Stimulated activated memory B cell treated with anti-CD40 and anti-IgM and Interleukin-4, amounts not matched to agents 10 μg/mL and 1 μg/mL and 100 μg/mL, for 72 hours (primary cell): ENCODE measurements around the gene OR51V1.

Source experiments
- ATAC-seq: fragments of 150-1000 bp; cut with Tn5 transposase; 2 replicates; pipeline ENCODE4 v1.10.0; 2021
- H3K27ac Mint-ChIP-seq: one replicate; pipeline ENCODE4 v1.8.0; 2022; ENCODE audit warnings: mild to moderate bottlenecking, mixed read lengths
- H3K27me3 Mint-ChIP-seq: one replicate; pipeline ENCODE4 v1.8.0; 2022; ENCODE audit warnings: mixed read lengths
- H3K36me3 Mint-ChIP-seq: one replicate; pipeline ENCODE4 v1.8.0; 2022; ENCODE audit warnings: mixed read lengths
- H3K4me1 Mint-ChIP-seq: one replicate; pipeline ENCODE4 v1.8.0; 2022; ENCODE audit warnings: mixed read lengths
- H3K4me3 Mint-ChIP-seq: one replicate; pipeline ENCODE4 v1.8.0; 2022; ENCODE audit warnings: mild to moderate bottlenecking, moderate library complexity, mixed read lengths
- H3K9me3 Mint-ChIP-seq: one replicate; pipeline ENCODE4 v1.8.0; 2022; ENCODE audit warnings: mixed read lengths

The OR51V1 gene

GRCh38 chr11:5235364-5236095 is 35.0 kb upstream of the OR51V1 start:
- ATAC-seq: no peak
- no peaks in the 10 kb centered on the region for H3K36me3 Mint-ChIP-seq
- no peak overlapping the region for H3K4me3 Mint-ChIP-seq
- peaks cover 12% of the 10 kb centered on the region for H3K27me3 Mint-ChIP-seq
- H3K4me1 Mint-ChIP-seq: peaks cover 7% of the 10 kb centered on the region
- no peaks in the 10 kb centered on the region for H3K9me3 Mint-ChIP-seq
- no peak overlapping the region for H3K27ac Mint-ChIP-seq

GRCh38 chr11:5234381-5234834 is 33.9 kb upstream of the OR51V1 start, which contains the start of gene HBD:
HBD (minus strand) TSS chr11:5234483; CDS start chr11:5234433, 50 bp downstream.
- Mint-ChIP-seq H3K9me3 (no peaks in the 10 kb centered on the region), H3K36me3 (no peaks in the 10 kb centered on the region), H3K4me1 (peaks cover 7% of the 10 kb centered on the region), H3K27ac (no peak within 1 kb of the TSS), H3K4me3 (no peak within 1 kb of the TSS), H3K27me3 (peaks cover 12% of the 10 kb centered on the region)
- no peak for ATAC-seq

GRCh38 chr11:5233307-5233706 is 32.8 kb upstream of the OR51V1 start:
- peaks cover 12% of the 10 kb centered on the region for H3K27me3 Mint-ChIP-seq
- H3K4me3 Mint-ChIP-seq: no peak overlapping the region
- H3K4me1 Mint-ChIP-seq: peaks cover 7% of the 10 kb centered on the region
- no peak for ATAC-seq
- no peak overlapping the region for H3K27ac Mint-ChIP-seq
- no peaks in the 10 kb centered on the region for H3K36me3 Mint-ChIP-seq
- no peaks in the 10 kb centered on the region for H3K9me3 Mint-ChIP-seq

- Mint-ChIP-seq H3K9me3 (no peaks in the 10 kb centered on the region), H3K27ac (no peak overlapping the region), H3K4me1 (peaks cover 7% of the 10 kb centered on the region), H3K4me3 (no peak overlapping the region), H3K27me3 (peaks cover 12% of the 10 kb centered on the region), H3K36me3 (no peaks in the 10 kb centered on the region)
- no peak for ATAC-seq
Measured at GRCh38 chr11:5232821-5233220, 32.3 kb upstream of the OR51V1 start.

- no peak overlapping the region for H3K4me3 Mint-ChIP-seq
- no peak for ATAC-seq
- no peaks in the 10 kb centered on the region for H3K9me3 Mint-ChIP-seq
- peaks cover 12% of the 10 kb centered on the region for H3K27me3 Mint-ChIP-seq
- H3K36me3 Mint-ChIP-seq: no peaks in the 10 kb centered on the region
- peaks cover 7% of the 10 kb centered on the region for H3K4me1 Mint-ChIP-seq
- no peak overlapping the region for H3K27ac Mint-ChIP-seq
Measured at GRCh38 chr11:5232176-5232575, 31.7 kb upstream of the OR51V1 start.

- H3K4me3 Mint-ChIP-seq: no peak overlapping the region
- H3K27me3 Mint-ChIP-seq: peaks cover 12% of the 10 kb centered on the region
- no peaks in the 10 kb centered on the region for H3K9me3 Mint-ChIP-seq
- no peak for ATAC-seq
- peaks cover 7% of the 10 kb centered on the region for H3K4me1 Mint-ChIP-seq
- no peak overlapping the region for H3K27ac Mint-ChIP-seq
- H3K36me3 Mint-ChIP-seq: no peaks in the 10 kb centered on the region
Measured at GRCh38 chr11:5231111-5231510, 30.6 kb upstream of the OR51V1 start.

- no peak for ATAC-seq
- H3K27me3 Mint-ChIP-seq: peaks cover 5% of the 10 kb centered on the region
- no peak overlapping the region for H3K27ac Mint-ChIP-seq
- no peaks in the 10 kb centered on the region for H3K36me3 Mint-ChIP-seq
- no peak overlapping the region for H3K4me3 Mint-ChIP-seq
- H3K4me1 Mint-ChIP-seq: peaks cover 7% of the 10 kb centered on the region
- H3K9me3 Mint-ChIP-seq: no peaks in the 10 kb centered on the region
Measured at GRCh38 chr11:5230266-5230665, 29.8 kb upstream of the OR51V1 start.

GRCh38 chr11:5229796-5230195 is 29.3 kb upstream of the OR51V1 start:
- H3K9me3 Mint-ChIP-seq: no peaks in the 10 kb centered on the region
- peaks cover 7% of the 10 kb centered on the region for H3K4me1 Mint-ChIP-seq
- no peak overlapping the region for H3K27ac Mint-ChIP-seq
- no peaks in the 10 kb centered on the region for H3K36me3 Mint-ChIP-seq
- no peak overlapping the region for H3K4me3 Mint-ChIP-seq
- ATAC-seq: no peak
- peaks cover under 1% of the 10 kb centered on the region for H3K27me3 Mint-ChIP-seq

- no peak overlapping the region for H3K4me3 Mint-ChIP-seq
- H3K9me3 Mint-ChIP-seq: no peaks in the 10 kb centered on the region
- no peaks in the 10 kb centered on the region for H3K27me3 Mint-ChIP-seq
- no peak overlapping the region for H3K27ac Mint-ChIP-seq
- no peaks in the 10 kb centered on the region for H3K36me3 Mint-ChIP-seq
- ATAC-seq: no peak
- H3K4me1 Mint-ChIP-seq: peaks cover 5% of the 10 kb centered on the region
Measured at GRCh38 chr11:5229356-5229755, 28.9 kb upstream of the OR51V1 start.

GRCh38 chr11:5228124-5228523 is 27.6 kb upstream of the OR51V1 start:
- ATAC-seq: no peak
- Mint-ChIP-seq H3K9me3 (no peaks in the 10 kb centered on the region), H3K27ac (no peak overlapping the region), H3K27me3 (no peaks in the 10 kb centered on the region), H3K4me1 (no peaks in the 10 kb centered on the region), H3K4me3 (no peak overlapping the region), H3K36me3 (no peaks in the 10 kb centered on the region)

- H3K36me3 Mint-ChIP-seq: no peaks in the 10 kb centered on the region
- H3K9me3 Mint-ChIP-seq: no peaks in the 10 kb centered on the region
- H3K4me1 Mint-ChIP-seq: no peaks in the 10 kb centered on the region
- H3K4me3 Mint-ChIP-seq: no peak overlapping the region
- ATAC-seq: no peak
- no peak overlapping the region for H3K27ac Mint-ChIP-seq
- H3K27me3 Mint-ChIP-seq: no peaks in the 10 kb centered on the region
Measured at GRCh38 chr11:5227681-5228080, 27.2 kb upstream of the OR51V1 start.

- H3K4me1 Mint-ChIP-seq: no peaks in the 10 kb centered on the region
- H3K36me3 Mint-ChIP-seq: no peaks in the 10 kb centered on the region
- H3K9me3 Mint-ChIP-seq: no peaks in the 10 kb centered on the region
- H3K27ac Mint-ChIP-seq: no peak within 1 kb of the TSS
- ATAC-seq: no peak
- no peak within 1 kb of the TSS for H3K4me3 Mint-ChIP-seq
- H3K27me3 Mint-ChIP-seq: no peaks in the 10 kb centered on the region
Measured at GRCh38 chr11:5226732-5227310, 26.3 kb upstream of the OR51V1 start, which contains the start of gene HBB. HBB (minus strand) TSS chr11:5227071; CDS start chr11:5227021, 50 bp downstream.

GRCh38 chr11:5225480-5225871 is 25.0 kb upstream of the OR51V1 start:
- no peak overlapping the region for H3K4me3 Mint-ChIP-seq
- no peaks in the 10 kb centered on the region for H3K36me3 Mint-ChIP-seq
- no peaks in the 10 kb centered on the region for H3K4me1 Mint-ChIP-seq
- H3K9me3 Mint-ChIP-seq: peaks cover 2% of the 10 kb centered on the region
- H3K27me3 Mint-ChIP-seq: peaks cover 5% of the 10 kb centered on the region
- H3K27ac Mint-ChIP-seq: no peak overlapping the region
- no peak for ATAC-seq

- H3K27me3 Mint-ChIP-seq: peaks cover 8% of the 10 kb centered on the region
- no peak overlapping the region for H3K27ac Mint-ChIP-seq
- H3K9me3 Mint-ChIP-seq: peaks cover 3% of the 10 kb centered on the region
- H3K4me3 Mint-ChIP-seq: no peak overlapping the region
- no peaks in the 10 kb centered on the region for H3K4me1 Mint-ChIP-seq
- H3K36me3 Mint-ChIP-seq: no peaks in the 10 kb centered on the region
- no peak for ATAC-seq
Measured at GRCh38 chr11:5224538-5225479, 24.3 kb upstream of the OR51V1 start.

- Mint-ChIP-seq H3K4me1 (no peaks in the 10 kb centered on the region), H3K27ac (no peak overlapping the region), H3K27me3 (peaks cover 8% of the 10 kb centered on the region), H3K4me3 (no peak overlapping the region), H3K36me3 (no peaks in the 10 kb centered on the region), H3K9me3 (peaks cover 3% of the 10 kb centered on the region)
- ATAC-seq: no peak
Measured at GRCh38 chr11:5223686-5224085, 23.2 kb upstream of the OR51V1 start.
